Mesothelial cell of epicardium (in vitro differentiated cells): Measurements from ENCODE around the gene NXPH1. TPM values are rescaled to one million over a fixed set of nuclear protein-coding genes. Genes with fewer than 3 reads are reported as not detected.

Source experiments
- DNase-seq, 2 experiments: peaks; one replicate each; pipeline ENCODE4 v3.0.0; 2021; ENCODE audit warnings: low spot score in 2 of 2; ENCODE audit not compliant: unreplicated experiment in 2 of 2
- H3K27ac Mint-ChIP-seq: 2 replicates; pipeline ENCODE4 v1.8.0; 2021; ENCODE audit warnings: mixed read lengths
- H3K27me3 Mint-ChIP-seq: 2 replicates; pipeline ENCODE4 v1.8.0; 2021; ENCODE audit warnings: low read depth, mixed read lengths
- H3K36me3 Mint-ChIP-seq: 2 replicates; pipeline ENCODE4 v1.8.0; 2021; ENCODE audit warnings: mixed read lengths
- H3K4me1 Mint-ChIP-seq: 2 replicates; pipeline ENCODE4 v1.8.0; 2021; ENCODE audit warnings: mixed read lengths
- H3K4me3 Mint-ChIP-seq: 2 replicates; pipeline ENCODE4 v1.8.0; 2021; ENCODE audit warnings: mild to moderate bottlenecking, moderate library complexity, mixed read lengths
- H3K9me3 Mint-ChIP-seq: 2 replicates; pipeline ENCODE4 v1.8.0; 2021; ENCODE audit warnings: mixed read lengths
- total RNA-seq: library from RNA; stranded (reverse); gene quantifications from 3 replicates; pipeline ENCODE4 v1.2.1, GENCODE V29; 2021
- TF ChIP-seq, protein P1 (sequence below): fragments of 200-600 bp; sonication (generic); IDR thresholded peaks from one replicate; pipeline ENCODE4 v1.5.0; 2021; ENCODE audit warnings: antibody characterized with exemption; ENCODE audit not compliant: unreplicated experiment

Gene NXPH1
- total RNA-seq, 1 donor from 2014 or later = not detected

DNA sequence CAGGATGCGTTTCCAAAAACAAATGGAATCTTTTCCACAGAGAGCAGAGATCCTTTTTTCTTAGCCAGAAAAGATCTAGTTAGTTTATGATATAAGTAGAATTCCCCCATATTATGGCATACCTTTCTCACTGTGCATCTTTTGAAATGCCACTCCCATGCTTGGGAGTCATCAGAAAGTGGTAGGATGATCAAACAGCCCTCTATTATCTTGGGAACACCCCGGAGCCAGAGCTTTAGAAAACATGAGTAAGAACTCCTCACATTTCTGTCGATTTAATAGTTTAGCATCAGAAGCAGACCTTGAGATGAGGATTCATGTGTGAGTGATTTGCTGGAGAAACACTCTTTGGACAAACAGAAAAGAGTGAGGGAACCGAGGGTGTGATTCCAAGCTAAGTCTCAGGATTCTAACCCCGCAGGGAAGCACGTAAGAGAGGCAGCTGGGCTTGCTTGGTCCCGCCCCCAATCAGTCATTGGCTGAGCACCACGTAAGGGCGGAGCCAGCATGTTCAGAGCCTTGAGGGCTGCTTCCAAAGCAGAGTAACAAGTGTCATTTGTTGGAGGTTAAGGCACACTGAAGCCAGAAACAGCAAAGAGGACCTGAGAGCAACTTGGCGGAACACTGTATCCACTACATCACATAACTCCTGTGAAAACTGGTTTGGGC is 43.7 kb upstream of the NXPH1 start:
- H3K36me3 Mint-ChIP-seq = no peaks in the 10 kb centered on the region
- peaks cover 22% of the 10 kb centered on the region for H3K27me3 Mint-ChIP-seq
- DNase-seq = peak in 1 of 2 experiments; percentile 41
- H3K9me3 Mint-ChIP-seq = no peaks in the 10 kb centered on the region
- peak overlapping the region; percentile 33 for H3K4me3 Mint-ChIP-seq
- no peak overlapping the region for H3K27ac Mint-ChIP-seq
- H3K4me1 Mint-ChIP-seq = peaks cover 12% of the 10 kb centered on the region
- TF ChIP-seq, protein P1, sequence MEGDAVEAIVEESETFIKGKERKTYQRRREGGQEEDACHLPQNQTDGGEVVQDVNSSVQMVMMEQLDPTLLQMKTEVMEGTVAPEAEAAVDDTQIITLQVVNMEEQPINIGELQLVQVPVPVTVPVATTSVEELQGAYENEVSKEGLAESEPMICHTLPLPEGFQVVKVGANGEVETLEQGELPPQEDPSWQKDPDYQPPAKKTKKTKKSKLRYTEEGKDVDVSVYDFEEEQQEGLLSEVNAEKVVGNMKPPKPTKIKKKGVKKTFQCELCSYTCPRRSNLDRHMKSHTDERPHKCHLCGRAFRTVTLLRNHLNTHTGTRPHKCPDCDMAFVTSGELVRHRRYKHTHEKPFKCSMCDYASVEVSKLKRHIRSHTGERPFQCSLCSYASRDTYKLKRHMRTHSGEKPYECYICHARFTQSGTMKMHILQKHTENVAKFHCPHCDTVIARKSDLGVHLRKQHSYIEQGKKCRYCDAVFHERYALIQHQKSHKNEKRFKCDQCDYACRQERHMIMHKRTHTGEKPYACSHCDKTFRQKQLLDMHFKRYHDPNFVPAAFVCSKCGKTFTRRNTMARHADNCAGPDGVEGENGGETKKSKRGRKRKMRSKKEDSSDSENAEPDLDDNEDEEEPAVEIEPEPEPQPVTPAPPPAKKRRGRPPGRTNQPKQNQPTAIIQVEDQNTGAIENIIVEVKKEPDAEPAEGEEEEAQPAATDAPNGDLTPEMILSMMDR = no peak

DNA sequence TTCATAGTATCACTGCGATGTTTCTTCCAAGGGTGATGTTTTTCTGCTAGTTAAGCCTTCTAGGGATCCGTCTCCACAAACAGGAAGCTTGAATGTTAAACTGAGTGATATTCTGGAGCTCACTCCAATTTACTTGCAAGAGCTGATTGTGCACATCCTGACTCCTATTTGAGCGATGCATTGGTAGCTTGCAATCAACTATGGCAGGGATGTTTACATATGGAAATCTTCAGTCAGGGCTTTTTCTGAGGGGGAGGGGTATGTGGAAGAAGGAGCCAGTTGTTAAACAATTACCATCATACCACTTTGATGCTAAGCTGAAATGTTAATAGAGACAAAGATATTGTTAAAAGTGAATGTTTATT is 43.2 kb upstream of the NXPH1 start:
- peak overlapping the region; percentile 33 for H3K4me3 Mint-ChIP-seq
- H3K4me1 Mint-ChIP-seq = peaks cover 12% of the 10 kb centered on the region
- H3K27ac Mint-ChIP-seq = no peak overlapping the region
- no peaks in the 10 kb centered on the region for H3K36me3 Mint-ChIP-seq
- TF ChIP-seq, protein P1 = no peak
- peaks cover 22% of the 10 kb centered on the region for H3K27me3 Mint-ChIP-seq
- DNase-seq = no peak
- no peaks in the 10 kb centered on the region for H3K9me3 Mint-ChIP-seq

DNA sequence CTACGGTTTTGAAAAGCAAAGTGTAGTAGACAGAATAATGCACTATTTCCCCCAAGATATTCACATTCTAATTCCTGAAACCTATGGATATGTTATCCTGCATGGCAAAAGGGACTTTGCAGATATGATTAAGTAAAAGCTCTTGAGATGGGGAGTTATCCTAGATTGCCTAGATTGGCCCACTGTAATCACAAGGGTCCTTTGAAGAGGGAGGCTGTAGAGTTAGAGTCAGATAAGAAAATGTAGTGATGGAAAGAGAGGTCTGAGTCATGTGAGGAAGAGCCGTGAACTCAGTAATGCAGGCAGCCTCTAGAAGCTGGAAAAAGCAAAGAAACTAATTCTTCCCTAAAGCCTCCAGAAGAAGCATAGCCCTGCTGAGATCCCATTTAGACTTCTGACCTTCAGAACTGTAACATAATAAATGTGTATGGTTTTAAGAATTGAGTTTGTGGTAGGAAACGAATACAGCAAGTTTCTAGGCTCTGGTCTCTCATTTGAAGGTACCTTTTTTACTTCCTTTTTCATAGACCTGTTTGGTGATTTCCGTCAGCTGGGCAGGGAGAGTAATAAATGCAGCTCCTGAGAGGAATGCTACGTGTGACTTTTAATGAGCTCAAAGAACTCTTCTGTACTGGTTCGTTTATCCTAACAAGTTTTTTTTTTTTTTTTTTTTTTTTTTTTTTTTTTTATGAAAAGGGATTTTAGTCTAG is 41.9 kb upstream of the NXPH1 start:
- H3K9me3 Mint-ChIP-seq = peaks cover 9% of the 10 kb centered on the region
- H3K4me1 Mint-ChIP-seq = peaks cover 12% of the 10 kb centered on the region
- no peak overlapping the region for H3K27ac Mint-ChIP-seq
- H3K36me3 Mint-ChIP-seq = no peaks in the 10 kb centered on the region
- DNase-seq = no peak
- peaks cover 30% of the 10 kb centered on the region for H3K27me3 Mint-ChIP-seq
- TF ChIP-seq, protein P1 = no peak
- H3K4me3 Mint-ChIP-seq = no peak overlapping the region

GRCh38 chr7:8396294-8396693 is 37.1 kb upstream of the NXPH1 start:
- TF ChIP-seq, protein P1 = no peak
- peaks cover 2% of the 10 kb centered on the region for H3K4me1 Mint-ChIP-seq
- H3K9me3 Mint-ChIP-seq = peaks cover 9% of the 10 kb centered on the region
- DNase-seq = no peak
- no peaks in the 10 kb centered on the region for H3K36me3 Mint-ChIP-seq
- H3K4me3 Mint-ChIP-seq = no peak overlapping the region
- peaks cover 30% of the 10 kb centered on the region for H3K27me3 Mint-ChIP-seq
- H3K27ac Mint-ChIP-seq = no peak overlapping the region

DNA sequence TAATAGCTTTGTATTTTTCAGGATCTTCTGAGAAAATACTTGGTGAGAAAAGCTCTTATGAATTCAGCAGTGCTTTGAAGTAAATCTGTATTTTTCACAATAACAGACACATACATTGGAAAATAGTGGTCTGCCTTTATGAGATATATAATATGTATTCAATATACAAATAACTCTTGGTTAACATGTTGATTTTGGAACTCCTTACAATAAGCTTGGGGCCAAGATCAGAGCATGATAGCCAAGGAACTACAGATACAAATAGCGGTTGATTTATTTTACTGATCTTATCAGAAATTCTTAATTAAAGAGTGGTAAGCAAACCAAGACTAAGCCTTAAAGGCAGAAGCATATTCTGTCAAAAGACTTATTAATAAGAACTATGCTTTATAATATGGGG is 24.5 kb upstream of the NXPH1 start:
- DNase-seq = no peak

More for the DNA sequence above, 24.5 kb upstream of the NXPH1 start:
- no peak overlapping the region for H3K4me3 Mint-ChIP-seq
- H3K27ac Mint-ChIP-seq = no peak overlapping the region
- H3K9me3 Mint-ChIP-seq = peaks cover 4% of the 10 kb centered on the region
- no peaks in the 10 kb centered on the region for H3K36me3 Mint-ChIP-seq
- TF ChIP-seq, protein P1 = no peak
- H3K27me3 Mint-ChIP-seq = peaks cover 24% of the 10 kb centered on the region
- peaks cover 3% of the 10 kb centered on the region for H3K4me1 Mint-ChIP-seq
